Kidney (tissue), 14 donors: ENCODE data around the gene NOS1. TPM values are rescaled to one million over a fixed set of nuclear protein-coding genes. Genes with fewer than 3 reads are reported as not detected.

Experiments used
- DNase-seq, 5 donors: peaks; one replicate each; pipeline ENCODE4 v3.0.0-alpha.2; 2013 to 2020
- FAIRE-seq: peaks from 2 replicates; lab custom pipeline; 2012; peaks lifted over from hg19 to GRCh38; lab: Jason Lieb, UNC
- H3K27ac ChIP-seq, 2 donors: one replicate each; pipeline ENCODE4 v1.7.0; 2013; ENCODE audit warnings: low read depth in 2 of 2, low read length in 2 of 2, inconsistent platforms in 1 of 2
- H3K27me3 ChIP-seq: one replicate; pipeline ENCODE4 v1.7.1; 2013; ENCODE audit warnings: low read length, inconsistent platforms; ENCODE audit not compliant: control insufficient read depth, insufficient read depth
- H3K36me3 ChIP-seq, 3 donors: one replicate each; pipeline versions ENCODE4 v1.7.0 to v1.7.1; 2013; ENCODE audit warnings: low read length in 3 of 3, control low read depth in 1 of 3, inconsistent platforms in 1 of 3; ENCODE audit not compliant: insufficient read depth in 3 of 3, control insufficient read depth in 2 of 3
- H3K4me1 ChIP-seq, 3 donors: one replicate each; pipeline versions ENCODE4 v1.7.0 to v1.7.1; 2013; ENCODE audit warnings: low read length in 3 of 3, inconsistent platforms in 1 of 3, low read depth in 1 of 3; ENCODE audit not compliant: control insufficient read depth in 2 of 3, insufficient read depth in 2 of 3
- H3K4me3 ChIP-seq, 3 donors: one replicate each; pipeline versions ENCODE4 v1.7.0 to v1.8.1; 2013; ENCODE audit warnings: low read length in 3 of 3, control low read depth in 1 of 3, inconsistent platforms in 1 of 3
- H3K9ac ChIP-seq, 3 donors: one replicate each; pipeline versions ENCODE4 v1.7.0 to v1.7.1; 2013; ENCODE audit warnings: low read length in 3 of 3, control low read depth in 1 of 3, inconsistent platforms in 1 of 3
- H3K9me3 ChIP-seq, 3 donors: one replicate each; pipeline versions ENCODE4 v1.7.0 to v1.7.1; 2013; ENCODE audit warnings: low read length in 3 of 3, control low read depth in 1 of 3, inconsistent platforms in 1 of 3; ENCODE audit not compliant: control insufficient read depth in 2 of 3, insufficient read depth in 1 of 3
- CTCF ChIP-seq: IDR thresholded peaks from 3 replicates; pipeline ENCODE4 v1.5.1; 2012; ENCODE audit warnings: mild to moderate bottlenecking, moderate library complexity, borderline replicate concordance; ENCODE audit not compliant: insufficient read depth; ENCODE audit errors: extremely low read depth
- intact Hi-C: fragments of 100-400 bp; cut with DNase I; formaldehyde crosslinking; loops from one replicate; pipeline ENCODE4 v1.11.1; 2022
- polyA plus RNA-seq: library from polyadenylated mRNA; stranded (reverse); fragments of 350-450 nt; fragmentation: Illumina TruSeq; extraction: RNeasy Lipid Tissue Mini Kit (QIAGEN cat#74804); gene quantifications from one replicate; pipeline ENCODE4 v1.2.3, GENCODE V29; 2014; ENCODE audit warnings: low read depth, low replicate concordance; ENCODE audit not compliant: insufficient read depth
- total RNA-seq: library from RNA; stranded (reverse); fragmentation: NEBNext Ultra II Directional; extraction: Animal tissue kit (Norgen Biotek cat#: 25700); gene quantifications from one replicate; pipeline ENCODE4 v1.2.1, GENCODE V29; 2021
- donor health status: control.
- donor health status: control.
- donor health status: control.
- donor health status: control.
- donor health status: control.
- donor health status: DM: yes; HTN: yes; CAD: no.
- donor health status: Normal renal cell carcinoma (clear cell type).

NOS1 gene
- total and polyA plus RNA-seq, 2 donors from 2014 or later, result 1.3 to 6.5 TPM

DNA sequence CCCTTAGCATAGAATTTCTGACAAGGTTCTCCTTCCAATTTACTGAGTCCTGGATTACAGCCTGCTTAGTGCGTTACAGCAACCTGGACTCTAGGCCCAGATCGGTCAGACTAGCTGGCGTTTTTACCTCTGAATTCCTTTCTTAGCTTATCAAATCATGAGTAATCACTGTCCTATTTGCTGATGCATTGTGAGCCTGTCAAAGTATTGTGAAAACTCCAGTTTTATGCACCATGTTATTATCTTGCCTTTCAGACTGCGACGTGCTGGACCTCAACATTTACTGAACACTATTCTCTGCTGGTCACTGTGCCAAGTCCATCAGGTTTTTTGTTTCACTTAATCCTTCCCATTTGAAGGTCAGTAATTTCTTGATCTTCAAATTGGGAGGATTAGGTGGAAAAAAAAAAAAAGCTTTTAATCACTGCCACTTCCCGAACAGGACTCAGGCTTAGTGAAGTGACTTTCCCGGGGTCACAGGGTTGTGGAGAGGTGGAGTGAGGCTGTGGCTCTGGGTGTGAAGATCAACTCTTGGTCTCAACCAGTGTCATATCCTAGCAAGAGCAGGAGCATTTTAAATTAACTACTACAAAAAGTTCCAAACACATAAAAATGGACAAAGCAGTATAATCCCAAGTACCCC lies 202.4 kb downstream of the NOS1 start:
- DNase-seq (no peak), FAIRE-seq (no peak)
- Histone ChIP-seq H3K9ac (no peak overlapping the region), H3K27ac (no peak overlapping the region), H3K4me3 (no peak overlapping the region), H3K36me3 (peaks cover 15 to 86% (median 44%) of the 10 kb centered on the region in 3 donors), H3K9me3 (no peaks in the 10 kb centered on the region), H3K27me3 (no peaks in the 10 kb centered on the region), H3K4me1 (peaks cover 0 to 21% (median 5%) of the 10 kb centered on the region in 3 donors)
- TF ChIP-seq CTCF, result no peak
- intact Hi-C loops, result loop anchor here (10.0 kb wide), 1 partner anchor 134 kb away; no protein-coding TSS in a partner anchor

Other genes with a start within 250 kb of the NOS1 start
- 45.0 TPM for gene FBXO21, start 171.2 kb downstream of the NOS1 start, total RNA-seq
- 28.9 TPM for gene FBXO21, start 171.2 kb downstream of the NOS1 start, polyA plus RNA-seq